GM21786 (cell line): ENCODE data around the gene TMED1.
A peak's percentile ranks its signal among the peaks of the same experiment; 100 is the strongest.
"Not testable (repeated sequence)": the region's sequence is repeated elsewhere in the genome, so short reads cannot be mapped to it uniquely, and the experiment has no call there.

ENCODE experiments used
- ATAC-seq: cut with Tn5 transposase; IDR thresholded peaks from one replicate; pipeline ENCODE4 v1.9.1; 2021; ENCODE audit not compliant: unreplicated experiment

TMED1 gene

GRCh38 chr19:10863107-10863717 lies 27.2 kb upstream of the TMED1 start:
- no peak for ATAC-seq

GRCh38 chr19:10862561-10863106 lies 26.6 kb upstream of the TMED1 start:
- no peak for ATAC-seq

GRCh38 chr19:10861103-10861651 lies 25.2 kb upstream of the TMED1 start:
- ATAC-seq: no peak

GRCh38 chr19:10858204-10858828 lies 22.3 kb upstream of the TMED1 start:
- ATAC-seq: no peak

DNA sequence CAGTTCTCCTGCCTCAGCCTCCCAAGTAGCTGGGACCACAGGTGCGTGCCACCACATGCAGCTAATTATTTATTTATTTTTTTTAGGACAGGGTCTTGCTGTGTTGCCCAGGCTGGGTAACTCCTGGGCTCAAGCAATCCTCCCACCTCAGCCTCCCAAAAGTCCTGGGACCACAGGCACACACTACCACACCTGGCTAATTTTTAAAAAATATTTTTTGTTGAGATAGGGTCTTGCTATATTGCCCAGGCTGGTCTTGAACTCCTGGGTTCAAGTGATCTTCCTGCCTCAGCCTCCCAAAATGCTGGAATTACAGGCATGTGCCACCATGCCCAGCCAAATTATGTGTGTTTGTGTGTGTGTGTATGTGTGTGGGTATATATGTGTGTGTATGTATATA lies 20.9 kb upstream of the TMED1 start:
- not testable (repeated sequence) for ATAC-seq

DNA sequence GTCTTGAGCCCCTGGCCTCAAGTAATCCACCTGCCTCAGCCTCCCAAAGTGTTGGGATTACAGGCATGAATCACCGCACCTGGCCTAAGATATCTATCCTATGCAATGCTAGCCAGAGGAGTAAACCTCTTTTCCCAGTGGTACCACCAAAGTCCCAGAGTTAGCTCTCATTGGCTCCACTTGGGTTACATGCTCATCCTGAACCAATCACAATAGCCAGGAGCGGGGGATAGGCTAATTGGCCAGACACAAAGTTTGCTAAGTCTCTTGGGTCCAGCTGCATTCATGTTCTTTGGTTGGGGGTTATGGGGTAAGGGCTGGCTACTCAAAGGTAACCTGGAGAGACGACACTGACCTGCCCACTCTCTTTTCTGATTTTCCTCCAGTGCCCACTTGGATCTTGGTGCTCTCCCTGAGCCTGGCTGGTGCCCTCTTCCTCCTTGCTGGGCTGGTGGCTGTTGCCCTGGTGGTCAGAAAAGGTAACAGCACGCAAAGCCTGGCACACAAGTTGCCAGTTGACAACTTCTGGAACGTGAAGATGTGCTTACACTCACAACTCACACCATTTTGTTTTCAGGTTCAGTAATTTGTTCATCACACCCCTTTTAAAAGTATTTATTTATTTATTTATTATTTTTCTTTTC lies 20.0 kb upstream of the TMED1 start:
- ATAC-seq: no peak

GRCh38 chr19:10854350-10855089 lies 18.5 kb upstream of the TMED1 start:
- no peak for ATAC-seq

GRCh38 chr19:10852941-10853340 lies 16.9 kb upstream of the TMED1 start:
- ATAC-seq: no peak

DNA sequence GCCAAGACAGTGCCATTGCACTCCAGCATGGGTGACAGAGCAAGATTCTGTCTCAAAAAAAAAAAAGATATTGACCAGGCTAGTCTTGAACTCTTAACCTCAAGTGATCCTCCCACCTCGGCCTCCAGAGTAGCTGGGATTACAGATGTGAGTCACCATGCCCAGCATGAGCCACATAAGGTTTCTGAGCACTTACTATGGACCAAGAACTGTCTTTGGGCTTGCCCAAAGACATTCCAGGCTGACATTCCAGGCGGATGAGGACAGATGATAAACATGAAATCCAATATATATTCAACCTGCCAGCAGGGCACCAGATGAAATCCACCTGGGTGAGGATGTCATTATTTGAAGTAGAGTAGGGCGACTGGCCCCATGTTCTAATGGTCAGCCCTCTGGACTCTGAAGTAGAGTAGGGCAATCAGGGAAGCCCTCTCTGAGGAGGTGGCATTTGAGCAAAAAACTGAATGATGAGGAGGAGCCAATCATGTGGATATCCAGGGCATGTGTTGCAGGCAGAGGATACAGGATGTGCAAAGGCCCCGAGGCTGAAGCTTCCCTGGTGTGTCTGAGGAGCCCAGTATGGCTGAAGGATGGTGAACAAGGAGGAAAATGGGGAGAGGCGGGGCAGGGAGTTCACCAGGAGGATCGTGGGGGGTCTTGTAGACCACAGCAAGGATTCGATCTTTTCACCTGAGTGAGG lies 16.2 kb upstream of the TMED1 start:
- no peak for ATAC-seq

- no peak for ATAC-seq
Observed at GRCh38 chr19:10850631-10851030, 14.6 kb upstream of the TMED1 start.

- no peak for ATAC-seq
Observed at GRCh38 chr19:10848230-10848856, 12.3 kb upstream of the TMED1 start, which contains the start of gene C19orf38. C19orf38 (plus strand) TSS chr19:10848415; CDS start chr19:10848509, 94 bp downstream.

DNA sequence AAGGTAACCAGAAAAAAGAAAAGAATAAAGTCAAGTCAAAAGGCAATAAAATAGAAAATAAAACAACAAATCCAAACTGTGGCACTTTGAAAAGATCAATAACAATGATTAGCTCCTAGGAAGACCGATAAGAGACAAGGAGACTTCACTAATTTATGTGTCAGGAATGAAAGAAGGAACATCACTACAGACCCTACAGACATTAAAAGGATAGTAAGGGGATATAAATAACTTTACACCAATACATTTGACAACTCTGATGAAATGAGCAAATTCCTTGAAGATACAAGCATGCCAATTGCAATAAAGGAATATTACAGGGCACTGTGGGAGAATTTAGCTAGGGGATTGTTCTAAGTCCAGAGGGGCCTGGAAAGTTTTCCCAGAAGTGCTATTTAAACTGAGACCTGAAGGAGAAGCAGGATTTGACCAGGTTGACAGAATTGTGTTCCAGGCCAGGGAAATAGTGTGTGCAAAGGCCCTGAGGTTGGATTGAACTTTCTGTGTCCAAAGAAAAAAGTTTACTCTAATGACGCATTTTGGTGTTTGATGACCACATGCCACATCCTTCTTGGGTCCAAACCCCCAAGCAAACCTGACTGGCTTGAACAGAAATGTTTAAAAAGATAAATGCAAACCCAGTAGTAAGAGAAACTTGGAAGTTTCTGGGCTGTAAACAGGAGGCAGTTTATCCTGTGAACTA lies 10.6 kb upstream of the TMED1 start:
- ATAC-seq: no peak

DNA sequence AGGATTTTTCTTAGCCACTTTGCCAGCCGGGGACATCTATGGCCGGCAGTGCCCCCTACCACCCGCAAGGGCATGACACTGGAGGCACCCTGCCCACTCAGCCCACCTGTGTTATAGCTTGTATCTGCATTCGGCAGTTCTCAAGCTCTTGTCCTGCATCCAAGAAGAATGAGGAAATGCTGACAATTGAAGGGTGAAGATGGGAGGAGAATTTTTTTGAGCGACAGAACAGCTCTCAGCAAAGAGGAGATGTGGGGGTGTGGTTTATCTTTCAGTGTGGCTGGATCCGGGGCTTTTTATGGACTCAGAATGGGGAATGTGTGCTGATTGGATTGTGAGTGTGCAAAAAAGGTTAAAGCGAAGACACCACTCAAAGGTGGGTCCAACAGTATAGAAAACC lies 6.8 kb upstream of the TMED1 start:
- no peak for ATAC-seq

GRCh38 chr19:10839114-10840050 lies 3.4 kb upstream of the TMED1 start:
- no peak for ATAC-seq

- no peak for ATAC-seq
Observed at GRCh38 chr19:10838377-10838776, 2.4 kb upstream of the TMED1 start.

DNA sequence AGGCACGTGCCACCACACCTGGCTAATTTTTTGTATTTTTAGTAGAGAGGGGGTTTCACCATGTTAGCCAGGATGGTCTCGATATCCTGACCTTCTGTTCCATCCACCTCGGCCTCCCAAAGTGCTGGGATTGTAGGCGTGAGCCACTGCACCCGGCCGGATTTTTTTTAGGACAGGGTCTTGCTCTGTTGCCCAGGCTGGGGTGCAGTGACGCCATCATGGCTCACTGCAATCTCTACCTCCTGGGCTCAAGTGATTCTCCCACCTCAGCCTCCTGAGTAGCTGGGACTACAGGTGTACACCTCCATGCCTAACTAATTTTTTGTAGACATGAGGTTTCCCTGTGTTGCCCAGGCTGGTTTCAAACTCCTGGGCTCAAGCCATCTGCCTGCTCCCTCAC lies 1.6 kb upstream of the TMED1 start:
- not testable (repeated sequence) for ATAC-seq

DNA sequence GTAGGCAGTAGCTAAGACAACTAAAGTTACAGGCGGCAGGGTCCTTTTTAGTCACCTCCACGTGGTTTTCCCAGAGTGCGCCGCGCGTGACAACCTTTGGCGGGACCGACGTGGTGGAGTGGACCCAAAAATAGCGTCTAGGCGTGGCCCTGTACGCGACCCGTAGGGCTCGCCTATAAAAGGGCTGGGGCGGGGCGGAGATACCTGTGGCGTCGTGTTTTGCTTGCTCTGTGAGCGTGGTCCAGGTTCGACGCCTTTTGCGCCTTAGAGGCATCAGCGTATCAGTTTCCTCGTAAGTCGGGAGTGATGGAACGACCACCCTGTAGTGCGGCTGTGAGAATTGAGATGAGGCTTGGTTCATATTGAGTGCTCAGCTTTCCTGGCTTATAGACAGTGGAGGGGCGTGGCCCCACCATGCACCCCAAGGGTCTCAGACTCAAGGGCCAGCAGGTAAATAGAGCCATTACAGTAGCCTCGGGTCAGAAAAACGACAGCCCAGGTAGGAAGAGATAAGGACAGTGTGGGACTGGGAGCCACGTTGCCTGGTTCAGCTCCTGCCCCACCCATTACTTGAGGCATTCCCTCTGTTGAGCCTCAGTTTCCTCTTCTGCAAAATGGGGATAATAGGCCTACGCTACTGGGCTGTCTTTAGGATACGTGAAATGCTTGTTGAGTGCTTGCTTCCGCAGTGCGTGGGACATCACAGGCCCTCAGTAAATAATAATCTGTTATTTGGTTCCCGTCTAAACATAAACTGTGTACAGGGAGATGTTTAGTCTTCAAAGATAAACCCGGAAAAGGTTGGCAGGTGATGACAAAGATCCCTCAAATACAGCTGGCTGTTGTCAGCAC lies 693 bp upstream of the TMED1 start:
- ATAC-seq: peak; percentile 12
